ENCODE data around the gene DENND1B. TPM values are rescaled to one million over a fixed set of nuclear protein-coding genes. Genes with fewer than 3 reads are reported as not detected.

The DENND1B gene
- total and polyA plus RNA-seq, 9 of the 15 experiments (the other 6 are each of a cell fraction or from before 2014, with no cell fraction given) = 2.1 to 12.1 (median 7.5) TPM

- Histone ChIP-seq H4K20me1 (replicated peaks; ENCODE audit: control insufficient read depth, insufficient read depth, low read length) (no peaks in the 10 kb centered on the region), H3K79me2 (ENCODE audit: control insufficient read depth, insufficient read depth, low read length) (peaks cover 38% of the 10 kb centered on the region), H3K36me3 (ENCODE audit: control insufficient read depth, insufficient read depth, low read length) (peaks cover 13% of the 10 kb centered on the region), H3K4me3 (peak overlapping the region; percentile 71), H3K9ac (ENCODE audit: insufficient read depth in 1 of 2, low read depth in 2 of 2, low read length in 2 of 2) (peak overlapping the region; percentile 83 to 97), H3K4me2 (ENCODE audit: insufficient read depth, low read length) (peak overlapping the region; percentile 86), H3K9me1 (ENCODE audit: control insufficient read depth, insufficient read depth, low read length) (no peaks in the 10 kb centered on the region), H3K27ac (ENCODE audit: extremely low read depth, low read depth, low read length) (peak overlapping the region; percentile 83), H2AFZ (ENCODE audit: low read depth, low read length) (peak overlapping the region; percentile 97), H3K9me3 (replicated peaks; ENCODE audit: control insufficient read depth, insufficient read depth, low read depth, low read length) (no peaks in the 10 kb centered on the region), H3K27me3 (ENCODE audit: control insufficient read depth in 2 of 2, insufficient read depth in 2 of 2, low read length in 2 of 2) (no peaks in the 10 kb centered on the region), H3K4me1 (replicated peaks in 1 of 2; ENCODE audit: control insufficient read depth in 2 of 2, insufficient read depth in 2 of 2, low read length in 2 of 2) (peaks cover 21 to 36% of the 10 kb centered on the region in 2 experiments)
- no TSS peak for BruUV-seq (replicated peaks)
- FAIRE-seq (no peak), ATAC-seq (peak; percentile 72), DNase-seq (ENCODE audit: extremely low read depth in 1 of 4, low spot score in 3 of 4) (peak; percentile 69 to 75 (median 73))
- intact Hi-C loops (cut with micrococcal nuclease) (loop anchor here (2.0 to 10.0 kb wide), 3 partner anchors 94 to 220 kb away; no protein-coding TSS in a partner anchor), in situ Hi-C loops (cut with MboI) (no loop called here)
- under 1% methylated on average over 40 of the region's 71 CpGs for WGBS (ENCODE audit: insufficient coverage, low coverage, missing lambda C conversion rate)
- CTCF ChIA-PET (ENCODE audit: low intra/inter-chr PET ratio) = no interaction called here
- POLR2A ChIA-PET = interaction anchor here (1.0 to 2.1 kb wide), 3 partner anchors 9 to 193 kb away, joined by 3 to 7 read pairs (median 4); no protein-coding TSS in a partner anchor
- 0 out of 2 replicates have a peak, but pooled peaks have one; percentile 7 for TF ChIP-seq BCOR (IDR thresholded peaks at IDR 0.05)
- peak; percentile 70 for TF ChIP-seq SIN3B (IDR thresholded peaks at IDR 0.05; ENCODE audit: low read depth)
- TF ChIP-seq NR2C2 (CRISPR knock-in tag; IDR thresholded peaks at IDR 0.05) = peak; percentile 37
- TF ChIP-seq NR2C2 (tag; IDR thresholded peaks at IDR 0.05) = peak; percentile 46
- 0 out of 4 replicates have a peak, but pooled peaks of 1 of the 2 experiments have one; percentile 84 for TF ChIP-seq MAZ (CRISPR knock-in tag; conservative IDR thresholded peaks at IDR 0.05 in 1 of 2, IDR thresholded peaks at IDR 0.05 in 1 of 2)
- no peak for TF ChIP-seq HDGF (IDR thresholded peaks at IDR 0.05)
- peak; percentile 68 for TF ChIP-seq CXXC5 (CRISPR knock-in tag; IDR thresholded peaks at IDR 0.05)
- peak; percentile 3; the same call in 1 of the 2 replicates for TF ChIP-seq ZNF395 (CRISPR knock-in tag; IDR thresholded peaks at IDR 0.05)
- TF ChIP-seq, protein P1, sequence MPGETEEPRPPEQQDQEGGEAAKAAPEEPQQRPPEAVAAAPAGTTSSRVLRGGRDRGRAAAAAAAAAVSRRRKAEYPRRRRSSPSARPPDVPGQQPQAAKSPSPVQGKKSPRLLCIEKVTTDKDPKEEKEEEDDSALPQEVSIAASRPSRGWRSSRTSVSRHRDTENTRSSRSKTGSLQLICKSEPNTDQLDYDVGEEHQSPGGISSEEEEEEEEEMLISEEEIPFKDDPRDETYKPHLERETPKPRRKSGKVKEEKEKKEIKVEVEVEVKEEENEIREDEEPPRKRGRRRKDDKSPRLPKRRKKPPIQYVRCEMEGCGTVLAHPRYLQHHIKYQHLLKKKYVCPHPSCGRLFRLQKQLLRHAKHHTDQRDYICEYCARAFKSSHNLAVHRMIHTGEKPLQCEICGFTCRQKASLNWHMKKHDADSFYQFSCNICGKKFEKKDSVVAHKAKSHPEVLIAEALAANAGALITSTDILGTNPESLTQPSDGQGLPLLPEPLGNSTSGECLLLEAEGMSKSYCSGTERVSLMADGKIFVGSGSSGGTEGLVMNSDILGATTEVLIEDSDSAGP (CRISPR knock-in tag; IDR thresholded peaks at IDR 0.05) = peak; percentile 25; the same call in 1 of the 2 replicates
- peak; percentile 73 for TF ChIP-seq CHD1 (IDR thresholded peaks at IDR 0.05; ENCODE audit: low read length)
- TF ChIP-seq ZNF584 (CRISPR knock-in tag; IDR thresholded peaks at IDR 0.05; ENCODE audit: low read depth) = 0 out of 2 replicates have a peak, but pooled peaks have one; percentile 26
- TF ChIP-seq, protein P2, sequence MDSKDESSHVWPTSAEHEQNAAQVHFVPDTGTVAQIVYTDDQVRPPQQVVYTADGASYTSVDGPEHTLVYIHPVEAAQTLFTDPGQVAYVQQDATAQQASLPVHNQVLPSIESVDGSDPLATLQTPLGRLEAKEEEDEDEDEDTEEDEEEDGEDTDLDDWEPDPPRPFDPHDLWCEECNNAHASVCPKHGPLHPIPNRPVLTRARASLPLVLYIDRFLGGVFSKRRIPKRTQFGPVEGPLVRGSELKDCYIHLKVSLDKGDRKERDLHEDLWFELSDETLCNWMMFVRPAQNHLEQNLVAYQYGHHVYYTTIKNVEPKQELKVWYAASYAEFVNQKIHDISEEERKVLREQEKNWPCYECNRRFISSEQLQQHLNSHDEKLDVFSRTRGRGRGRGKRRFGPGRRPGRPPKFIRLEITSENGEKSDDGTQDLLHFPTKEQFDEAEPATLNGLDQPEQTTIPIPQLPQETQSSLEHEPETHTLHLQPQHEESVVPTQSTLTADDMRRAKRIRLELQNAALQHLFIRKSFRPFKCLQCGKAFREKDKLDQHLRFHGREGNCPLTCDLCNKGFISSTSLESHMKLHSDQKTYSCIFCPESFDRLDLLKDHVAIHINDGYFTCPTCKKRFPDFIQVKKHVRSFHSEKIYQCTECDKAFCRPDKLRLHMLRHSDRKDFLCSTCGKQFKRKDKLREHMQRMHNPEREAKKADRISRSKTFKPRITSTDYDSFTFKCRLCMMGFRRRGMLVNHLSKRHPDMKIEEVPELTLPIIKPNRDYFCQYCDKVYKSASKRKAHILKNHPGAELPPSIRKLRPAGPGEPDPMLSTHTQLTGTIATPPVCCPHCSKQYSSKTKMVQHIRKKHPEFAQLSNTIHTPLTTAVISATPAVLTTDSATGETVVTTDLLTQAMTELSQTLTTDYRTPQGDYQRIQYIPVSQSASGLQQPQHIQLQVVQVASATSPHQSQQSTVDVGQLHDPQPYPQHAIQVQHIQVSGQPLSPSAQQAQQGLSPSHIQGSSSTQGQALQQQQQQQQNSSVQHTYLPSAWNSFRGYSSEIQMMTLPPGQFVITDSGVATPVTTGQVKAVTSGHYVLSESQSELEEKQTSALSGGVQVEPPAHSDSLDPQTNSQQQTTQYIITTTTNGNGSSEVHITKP (IDR thresholded peaks at IDR 0.05; ENCODE audit: partially characterized antibody) = no peak
- no peak for TF ChIP-seq BRD4 (IDR thresholded peaks at IDR 0.05)
- no peak for TF ChIP-seq ZNF668 (CRISPR knock-in tag; IDR thresholded peaks at IDR 0.05)
- peak in 1 of 2 experiments; percentile 57; a peak in 1 of 4 replicates for TF ChIP-seq HDAC1 (IDR thresholded peaks at IDR 0.05)
Observed at GRCh38 chr1:197774466-197775281, 606 bp downstream of the DENND1B start.
